Measurements from ENCODE around the gene ACER1. TPM values are rescaled to one million over a fixed set of nuclear protein-coding genes. Genes with fewer than 3 reads are reported as not detected.

Gene ACER1
- total RNA-seq, 2 donors from 2014 or later: not detected

- Histone ChIP-seq H3K4me3 (no peak overlapping the region), H3K27ac (peak overlapping the region in 1 of 2 donors; percentile 27), H3K27me3 (replicated peaks; ENCODE audit: insufficient read depth) (no peaks in the 10 kb centered on the region), H3K4me1 (ENCODE audit: control insufficient read depth in 1 of 2, low read depth in 2 of 2) (peaks cover 5 to 22% of the 10 kb centered on the region in 2 donors), H3K9me3 (no peaks in the 10 kb centered on the region), H3K36me3 (peaks cover 34% of the 10 kb centered on the region)
- TF ChIP-seq, protein P1, sequence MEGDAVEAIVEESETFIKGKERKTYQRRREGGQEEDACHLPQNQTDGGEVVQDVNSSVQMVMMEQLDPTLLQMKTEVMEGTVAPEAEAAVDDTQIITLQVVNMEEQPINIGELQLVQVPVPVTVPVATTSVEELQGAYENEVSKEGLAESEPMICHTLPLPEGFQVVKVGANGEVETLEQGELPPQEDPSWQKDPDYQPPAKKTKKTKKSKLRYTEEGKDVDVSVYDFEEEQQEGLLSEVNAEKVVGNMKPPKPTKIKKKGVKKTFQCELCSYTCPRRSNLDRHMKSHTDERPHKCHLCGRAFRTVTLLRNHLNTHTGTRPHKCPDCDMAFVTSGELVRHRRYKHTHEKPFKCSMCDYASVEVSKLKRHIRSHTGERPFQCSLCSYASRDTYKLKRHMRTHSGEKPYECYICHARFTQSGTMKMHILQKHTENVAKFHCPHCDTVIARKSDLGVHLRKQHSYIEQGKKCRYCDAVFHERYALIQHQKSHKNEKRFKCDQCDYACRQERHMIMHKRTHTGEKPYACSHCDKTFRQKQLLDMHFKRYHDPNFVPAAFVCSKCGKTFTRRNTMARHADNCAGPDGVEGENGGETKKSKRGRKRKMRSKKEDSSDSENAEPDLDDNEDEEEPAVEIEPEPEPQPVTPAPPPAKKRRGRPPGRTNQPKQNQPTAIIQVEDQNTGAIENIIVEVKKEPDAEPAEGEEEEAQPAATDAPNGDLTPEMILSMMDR (IDR thresholded peaks at IDR 0.05): no peak
- no peak for ATAC-seq (ENCODE audit: insufficient number of reproducible peaks, low FRiP score, low read depth)
- no peak for DNase-seq (ENCODE audit: low spot score)
Observed at GRCh38 chr19:6378041-6378440, 44.6 kb upstream of the ACER1 start.

DNA sequence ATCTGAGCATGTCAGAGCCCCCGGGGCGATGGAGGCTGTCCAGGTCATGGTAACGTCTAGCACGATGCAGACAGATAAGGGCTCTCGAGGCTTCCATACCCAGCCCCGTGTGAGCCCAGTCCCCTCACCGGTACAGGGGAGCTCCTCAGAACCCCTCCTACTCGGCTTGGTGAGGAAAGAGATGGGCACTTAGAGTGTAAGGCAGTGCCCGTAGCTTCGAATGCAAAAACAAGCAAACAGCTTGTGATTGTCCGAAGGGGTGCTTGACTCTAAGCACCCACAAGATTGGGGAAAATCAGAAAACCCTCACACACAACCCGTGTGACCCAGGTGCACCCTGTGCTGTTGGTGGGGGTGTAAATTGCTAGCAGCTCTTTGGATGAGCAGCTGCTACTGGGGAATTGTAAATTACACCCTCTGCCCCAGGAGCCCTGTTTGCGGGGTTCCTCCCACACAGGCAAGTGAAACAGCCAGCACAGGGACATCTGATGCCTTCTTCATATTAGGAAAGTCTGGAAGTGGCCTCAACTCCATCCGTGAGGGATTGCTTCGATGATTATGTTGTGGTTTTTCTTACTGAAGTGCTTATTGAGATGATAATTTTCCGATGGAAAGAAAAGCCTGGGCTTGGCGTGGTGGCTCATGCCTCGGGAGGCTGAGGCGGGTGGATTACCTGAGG lies 43.2 kb upstream of the ACER1 start:
- H3K27ac ChIP-seq: no peak overlapping the region
- DNase-seq (ENCODE audit: low spot score): no peak
- peaks cover 5 to 22% of the 10 kb centered on the region in 2 donors for H3K4me1 ChIP-seq (ENCODE audit: control insufficient read depth in 1 of 2, low read depth in 2 of 2)

DNA sequence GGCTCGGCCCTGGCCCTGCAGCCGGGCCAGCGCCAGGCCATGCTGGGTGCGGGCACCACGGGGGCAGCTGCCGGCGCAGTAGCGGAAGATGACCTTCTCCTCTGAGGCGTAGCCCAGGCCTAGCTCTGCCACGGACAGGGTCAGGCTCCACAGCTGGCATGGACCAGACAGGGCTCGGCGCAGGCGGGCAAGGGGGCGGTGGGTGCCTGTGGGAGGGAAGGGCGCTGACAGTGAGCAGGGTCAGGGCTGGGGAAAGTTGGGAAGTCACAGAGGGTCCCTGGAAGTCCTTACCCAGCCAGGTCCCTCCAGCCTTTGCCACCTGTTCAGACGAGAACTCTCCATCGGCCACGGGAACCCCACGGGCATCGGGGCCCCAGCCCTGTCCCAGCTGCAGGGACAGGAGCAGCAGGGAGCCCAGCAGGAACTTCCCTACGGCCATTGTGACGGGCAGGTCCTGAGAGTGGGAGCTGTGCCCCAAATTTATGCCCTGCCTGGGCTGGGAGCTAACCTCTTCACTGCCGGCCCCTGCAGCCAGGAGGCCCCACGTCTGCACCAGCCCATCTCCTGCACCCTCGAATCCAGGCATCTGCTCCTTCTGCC lies 42.1 kb upstream of the ACER1 start, which contains the start of gene PSPN:
PSPN (minus strand) TSS at position 523 of the 600 bp plus-strand sequence; CDS start at position 439, 84 bp downstream.
- no peak within 1 kb of the TSS for H3K4me3 ChIP-seq
- H3K9me3 ChIP-seq: no peaks in the 10 kb centered on the region
- TF ChIP-seq, protein P1 (IDR thresholded peaks at IDR 0.05): no peak
- ATAC-seq (ENCODE audit: insufficient number of reproducible peaks, low FRiP score, low read depth) (no peak), DNase-seq (ENCODE audit: low spot score) (no peak)
- peaks cover 5 to 22% of the 10 kb centered on the region in 2 donors for H3K4me1 ChIP-seq (ENCODE audit: control insufficient read depth in 1 of 2, low read depth in 2 of 2)
- H3K36me3 ChIP-seq: peaks cover 12% of the 10 kb centered on the region
- H3K27me3 ChIP-seq (replicated peaks; ENCODE audit: insufficient read depth): no peaks in the 10 kb centered on the region
- no peak within 1 kb of the TSS for H3K27ac ChIP-seq

More for the DNA sequence above, 43.2 kb upstream of the ACER1 start:
- H3K4me3 ChIP-seq: no peak overlapping the region
- no peaks in the 10 kb centered on the region for H3K27me3 ChIP-seq (replicated peaks; ENCODE audit: insufficient read depth)
- H3K9me3 ChIP-seq: no peaks in the 10 kb centered on the region
- TF ChIP-seq, protein P1 (IDR thresholded peaks at IDR 0.05): no peak
- peaks cover 23% of the 10 kb centered on the region for H3K36me3 ChIP-seq
- no peak for ATAC-seq (ENCODE audit: insufficient number of reproducible peaks, low FRiP score, low read depth)

DNA sequence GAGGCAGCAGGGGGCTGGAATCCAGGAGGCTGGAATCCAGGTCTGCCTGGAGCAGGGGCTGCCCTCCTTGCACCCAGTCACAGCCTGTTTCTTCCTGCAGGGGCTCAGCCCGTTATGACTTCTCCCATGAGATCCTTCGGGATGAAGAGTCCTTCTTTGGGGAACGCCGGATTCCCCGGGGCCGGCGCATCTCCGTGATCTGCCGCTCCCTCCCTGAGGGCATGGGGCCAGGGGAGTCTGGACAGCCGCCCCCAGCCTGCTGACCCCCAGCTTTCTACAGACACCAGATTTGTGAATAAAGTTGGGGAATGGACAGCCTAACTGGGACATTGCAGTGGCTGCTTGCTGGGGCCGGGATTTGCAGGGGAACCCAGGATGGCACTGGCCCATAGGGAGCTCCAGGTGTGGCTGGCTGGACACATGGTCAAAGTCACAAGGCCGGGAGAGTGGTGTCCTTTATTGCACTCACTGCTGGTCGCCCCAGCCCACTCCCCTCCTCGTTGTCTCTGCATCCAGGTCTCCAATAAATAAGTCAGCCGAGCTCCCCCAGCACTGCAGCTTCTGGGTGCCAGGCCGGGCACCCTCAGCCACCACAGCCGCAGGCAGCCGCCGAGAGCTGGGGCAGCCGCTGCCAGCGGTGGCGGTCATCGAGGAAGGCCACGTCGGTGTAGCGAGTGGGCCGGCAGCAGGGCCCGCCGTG lies 41.4 kb upstream of the ACER1 start:
- H3K9me3 ChIP-seq: no peaks in the 10 kb centered on the region
- H3K4me3 ChIP-seq: no peak overlapping the region
- TF ChIP-seq, protein P1 (IDR thresholded peaks at IDR 0.05): no peak
- DNase-seq (ENCODE audit: low spot score): no peak
- H3K4me1 ChIP-seq (ENCODE audit: control insufficient read depth in 1 of 2, low read depth in 2 of 2): peaks cover 5 to 22% of the 10 kb centered on the region in 2 donors
- ATAC-seq (ENCODE audit: insufficient number of reproducible peaks, low FRiP score, low read depth): no peak
- no peak overlapping the region for H3K27ac ChIP-seq
- no peaks in the 10 kb centered on the region for H3K27me3 ChIP-seq (replicated peaks; ENCODE audit: insufficient read depth)
- peaks cover 5% of the 10 kb centered on the region for H3K36me3 ChIP-seq

GRCh38 chr19:6374161-6374709 lies 40.8 kb upstream of the ACER1 start:
- H3K36me3 ChIP-seq: peaks cover 2% of the 10 kb centered on the region
- TF ChIP-seq, protein P1 (IDR thresholded peaks at IDR 0.05): no peak
- peak overlapping the region in 1 of 2 donors; percentile 58 for H3K27ac ChIP-seq
- no peak for ATAC-seq (ENCODE audit: insufficient number of reproducible peaks, low FRiP score, low read depth)
- H3K4me3 ChIP-seq: peak overlapping the region; percentile 100
- no peaks in the 10 kb centered on the region for H3K27me3 ChIP-seq (replicated peaks; ENCODE audit: insufficient read depth)
- peaks cover 5 to 22% of the 10 kb centered on the region in 2 donors for H3K4me1 ChIP-seq (ENCODE audit: control insufficient read depth in 1 of 2, low read depth in 2 of 2)
- no peaks in the 10 kb centered on the region for H3K9me3 ChIP-seq
- no peak for DNase-seq (ENCODE audit: low spot score)
